GM18499 (cell line): ENCODE results near the gene AK2.
"Not testable (repeated sequence)": the region's sequence is repeated elsewhere in the genome, so short reads cannot be mapped to it uniquely, and the experiment has no call there.

Experiments used
- ATAC-seq: cut with Tn5 transposase; IDR thresholded peaks from one replicate; pipeline ENCODE4 v1.9.1; 2021; ENCODE audit warnings: moderate number of reproducible peaks; ENCODE audit not compliant: insufficient read depth, unreplicated experiment

Gene AK2

GRCh38 chr1:33036526-33037503 is at the start of gene AK2:
Gene AK2, minus strand, starts transcription at chr1:33036883. Its CDS starts 55 bp downstream, at chr1:33036828.
- peak; percentile 74 for ATAC-seq

- no peak for ATAC-seq
Observed at GRCh38 chr1:33086384-33086850, 49.7 kb upstream of the AK2 start.

- ATAC-seq: no peak
Observed at GRCh38 chr1:33085332-33085731, 48.6 kb upstream of the AK2 start.

GRCh38 chr1:33082575-33083108 is 46.0 kb upstream of the AK2 start:
- ATAC-seq: no peak

- ATAC-seq: no peak
Observed at GRCh38 chr1:33081554-33082305, 45.0 kb upstream of the AK2 start.

GRCh38 chr1:33080885-33081553 is 44.3 kb upstream of the AK2 start, which contains the start of gene AZIN2:
Gene AZIN2, plus strand, starts transcription at chr1:33081153. Its CDS starts 1,097 bp downstream, at chr1:33082250.
- peak; percentile 91 for ATAC-seq

- ATAC-seq: no peak
Observed at GRCh38 chr1:33080373-33080772, 43.7 kb upstream of the AK2 start.

GRCh38 chr1:33078030-33078591 is 41.4 kb upstream of the AK2 start:
- ATAC-seq: no peak

- ATAC-seq: no peak
Observed at GRCh38 chr1:33074193-33074945, 37.7 kb upstream of the AK2 start.

- no peak for ATAC-seq
Observed at GRCh38 chr1:33072707-33073106, 36.0 kb upstream of the AK2 start.

- no peak for ATAC-seq
Observed at GRCh38 chr1:33070628-33071027, 33.9 kb upstream of the AK2 start.

- ATAC-seq: not testable (repeated sequence)
Observed at GRCh38 chr1:33068108-33068507, 31.4 kb upstream of the AK2 start.

GRCh38 chr1:33066477-33066876 is 29.8 kb upstream of the AK2 start:
- ATAC-seq: not testable (repeated sequence)

GRCh38 chr1:33065301-33065700 is 28.6 kb upstream of the AK2 start:
- ATAC-seq: no peak

GRCh38 chr1:33064284-33064683 is 27.6 kb upstream of the AK2 start:
- not testable (repeated sequence) for ATAC-seq

- no peak for ATAC-seq
Observed at GRCh38 chr1:33061834-33062233, 25.2 kb upstream of the AK2 start.

GRCh38 chr1:33060579-33061083 is 23.9 kb upstream of the AK2 start:
- no peak for ATAC-seq

- no peak for ATAC-seq
Observed at GRCh38 chr1:33057095-33057494, 20.4 kb upstream of the AK2 start.

- ATAC-seq: no peak
Observed at GRCh38 chr1:33056426-33056825, 19.7 kb upstream of the AK2 start.
